ENCODE data around the gene RASSF9. TPM values are rescaled to one million over a fixed set of nuclear protein-coding genes. Genes with fewer than 3 reads are reported as not detected.

The RASSF9 gene
- 0.11 and 0.16 TPM in 2 replicates for total RNA-seq (2014; rRNA removed; shearing (Covaris generic))
- 0.02 TPM in 1 of 2 replicates, not detected in the other for polyA plus RNA-seq (2015; cell fraction: cytosol; rRNA removed)
- polyA plus RNA-seq (2015; cell fraction: nucleus; rRNA removed) = 0.10 TPM in 1 of 2 replicates, not detected in the other

DNA sequence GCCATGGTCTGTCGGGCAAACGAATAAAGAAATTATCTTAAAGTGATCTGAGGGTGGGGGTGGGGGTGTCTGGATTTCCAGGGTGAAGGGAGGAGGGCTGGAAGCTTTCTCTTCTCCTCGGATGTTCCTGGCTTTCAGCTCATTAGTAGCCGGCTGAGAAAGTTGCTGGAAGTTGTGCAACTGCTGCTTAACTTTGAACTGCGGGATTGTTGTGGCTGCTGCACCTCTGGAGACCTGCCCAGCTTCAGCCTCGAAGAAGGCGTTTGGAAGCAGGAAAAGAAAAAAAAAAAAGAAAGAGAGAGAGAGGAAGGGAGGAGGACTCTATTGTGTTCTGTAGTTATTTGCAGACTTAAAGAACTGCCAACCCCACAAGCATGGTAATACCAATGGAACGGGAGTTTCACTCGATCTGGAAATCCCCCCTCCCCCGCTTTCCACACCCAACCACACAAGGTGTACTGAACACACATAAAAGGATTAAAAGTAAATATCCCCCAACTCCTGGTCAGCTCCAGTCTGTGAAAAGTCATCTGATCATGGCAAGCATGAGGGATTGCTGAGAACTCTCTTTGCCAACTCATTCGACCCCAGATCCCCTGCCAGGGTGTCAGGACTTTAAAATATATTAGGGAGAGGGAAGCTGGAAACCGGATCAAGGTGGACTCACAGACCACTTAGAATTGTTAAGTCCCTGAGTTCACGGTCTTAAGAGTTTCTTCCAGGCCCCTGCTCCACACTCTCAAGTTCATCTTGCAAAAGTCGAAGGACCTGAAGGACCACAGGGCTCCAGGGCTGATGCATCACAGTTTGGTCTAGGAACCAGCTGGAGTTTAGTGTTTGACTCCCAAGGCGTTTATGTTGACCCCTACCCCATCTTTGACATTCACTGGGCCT is at the start of gene RASSF9:
Gene RASSF9, minus strand, starts transcription at position 213 of the 894 bp plus-strand sequence. Its CDS starts 208 bp downstream, at position 5.
- in situ Hi-C loops (cut with HindIII; ENCODE audit: low pct_unique_long_range_greater_than_20kb, low sequenced_read_pairs) = no loop called here
- peak; percentile 8 for DNase-seq (ENCODE audit: low read depth, low spot score)

DNA sequence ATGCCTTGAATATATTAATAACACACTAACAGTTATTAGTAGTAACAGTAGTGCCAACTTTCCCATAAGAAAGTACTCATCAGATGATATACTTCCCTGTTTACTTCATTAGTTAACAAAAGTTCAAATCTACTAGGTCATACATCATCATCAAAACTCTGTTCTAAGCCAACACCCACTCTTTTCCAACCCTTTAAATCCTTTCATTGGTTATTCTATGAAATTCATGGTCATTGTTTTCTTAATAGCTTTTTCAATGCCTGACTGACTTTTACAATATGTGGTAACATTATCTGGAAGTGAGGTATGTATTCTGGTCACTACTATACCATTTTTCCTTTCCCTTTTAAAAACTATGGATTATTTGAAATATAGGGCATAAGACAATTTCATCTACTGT is 47.6 kb upstream of the RASSF9 start:
- in situ Hi-C loops (cut with HindIII; ENCODE audit: low pct_unique_long_range_greater_than_20kb, low sequenced_read_pairs) = no loop called here
- no peak for DNase-seq (ENCODE audit: low read depth, low spot score)

DNA sequence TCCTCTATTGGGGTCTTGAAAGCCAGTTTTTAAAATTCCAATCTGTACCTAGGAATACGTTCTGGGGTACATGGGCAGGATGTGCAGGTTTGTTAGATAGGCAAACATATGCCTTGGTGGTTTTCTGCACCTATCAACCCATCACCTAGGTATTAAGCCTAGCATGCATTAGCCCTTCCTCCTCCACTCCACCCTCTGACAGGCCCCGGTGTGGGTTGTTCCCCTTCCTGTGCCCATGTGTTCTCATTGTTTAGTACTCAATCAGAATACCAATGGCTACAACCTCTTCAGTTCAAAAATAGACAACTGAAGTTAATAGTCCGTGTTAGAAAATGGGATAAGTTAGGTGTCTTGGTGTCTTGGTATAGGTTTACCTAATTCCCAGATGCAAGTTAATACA is 41.2 kb upstream of the RASSF9 start:
- in situ Hi-C loops (cut with HindIII; ENCODE audit: low pct_unique_long_range_greater_than_20kb, low sequenced_read_pairs) = no loop called here
- no peak for DNase-seq (ENCODE audit: low read depth, low spot score)

DNA sequence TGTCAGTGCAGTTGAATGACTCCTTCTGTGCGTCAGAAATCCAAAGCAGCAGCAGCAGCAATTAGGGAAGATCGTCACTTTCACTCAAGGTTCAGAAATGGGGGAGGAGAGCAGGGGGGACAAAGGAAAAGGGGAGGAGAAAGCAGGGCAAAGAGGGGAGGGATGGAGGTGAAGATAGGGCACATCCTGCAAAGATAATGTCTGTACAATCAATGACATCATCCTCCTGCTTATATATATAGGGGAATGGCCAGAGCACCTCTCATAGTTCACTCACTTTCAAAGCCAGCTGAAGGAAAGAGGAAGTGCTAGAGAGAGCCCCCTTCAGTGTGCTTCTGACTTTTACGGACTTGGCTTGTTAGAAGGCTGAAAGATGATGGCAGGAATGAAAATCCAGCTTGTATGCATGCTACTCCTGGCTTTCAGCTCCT is 37.8 kb upstream of the RASSF9 start, which contains the start of gene NTS:
Gene NTS, plus strand, starts transcription at position 265 of the 431 bp plus-strand sequence. Its CDS starts 109 bp downstream, at position 374.
- peak; percentile 72 for DNase-seq (ENCODE audit: low read depth, low spot score)
- in situ Hi-C loops (cut with HindIII; ENCODE audit: low pct_unique_long_range_greater_than_20kb, low sequenced_read_pairs) = no loop called here

DNA sequence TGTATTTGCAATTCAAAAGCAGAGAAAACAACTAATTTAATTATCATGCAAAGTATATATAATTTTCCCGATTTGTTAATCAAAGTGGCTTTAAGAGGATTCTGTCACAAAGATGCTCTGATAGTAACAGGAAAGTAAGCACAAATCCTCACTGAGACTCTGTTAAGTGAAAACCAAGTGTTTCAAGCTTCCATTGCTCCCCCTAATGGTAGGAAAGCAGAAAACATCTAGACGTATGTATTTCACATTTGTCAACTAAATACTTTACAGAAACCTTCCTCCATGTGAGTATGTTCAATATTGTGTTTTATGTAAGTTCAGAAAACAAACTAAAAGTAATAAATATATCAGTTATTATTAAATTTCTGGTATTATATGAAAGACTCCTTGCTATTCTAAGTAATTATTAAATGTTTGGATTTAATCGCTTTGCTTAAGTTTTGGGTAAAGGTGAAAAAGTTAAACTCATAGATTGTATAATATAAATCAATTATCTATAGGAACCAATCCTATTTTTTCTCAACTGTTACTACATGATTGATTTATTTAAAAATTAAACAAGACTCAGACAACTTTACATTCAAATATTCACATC is 36.4 kb upstream of the RASSF9 start:
- in situ Hi-C loops (cut with HindIII; ENCODE audit: low pct_unique_long_range_greater_than_20kb, low sequenced_read_pairs) = no loop called here
- DNase-seq (ENCODE audit: low read depth, low spot score) = peak; percentile 85

DNA sequence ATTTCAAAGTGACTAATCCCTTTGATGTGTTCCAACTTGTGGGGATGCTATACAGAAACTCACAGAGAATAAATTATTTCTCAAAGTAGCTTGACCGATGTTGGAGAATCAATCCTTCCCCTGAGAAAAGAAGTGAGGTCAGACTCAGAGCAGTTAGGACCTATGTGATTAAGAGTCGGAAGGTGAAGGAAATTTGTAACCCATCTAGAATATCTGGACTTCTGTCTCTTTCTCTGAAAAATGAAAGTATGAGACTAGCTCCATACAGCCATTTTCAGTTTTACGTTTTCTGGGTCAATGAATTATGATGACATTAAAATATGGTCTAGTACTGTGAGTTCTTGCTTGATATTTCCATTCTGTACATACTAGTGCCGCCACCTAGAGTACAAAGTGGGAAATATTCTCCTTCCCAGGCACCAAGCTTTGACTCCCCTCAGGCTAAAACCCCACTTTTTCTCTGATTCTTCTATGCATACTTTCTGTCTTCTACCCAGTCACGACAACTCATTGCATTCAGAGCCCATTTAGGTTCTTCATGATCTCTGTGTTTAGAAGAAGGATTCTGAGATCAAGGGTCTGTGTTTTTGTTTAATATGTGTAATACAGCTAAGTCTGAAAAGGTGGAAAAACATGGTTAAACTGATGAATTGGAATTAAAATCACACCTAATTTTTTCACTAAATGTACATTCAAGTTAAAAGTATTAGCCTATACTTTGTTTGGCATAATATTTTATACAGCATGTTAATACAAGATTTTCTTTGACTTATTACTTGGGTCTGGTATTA is 31.0 kb upstream of the RASSF9 start:
- in situ Hi-C loops (cut with HindIII; ENCODE audit: low pct_unique_long_range_greater_than_20kb, low sequenced_read_pairs) = no loop called here

DNA sequence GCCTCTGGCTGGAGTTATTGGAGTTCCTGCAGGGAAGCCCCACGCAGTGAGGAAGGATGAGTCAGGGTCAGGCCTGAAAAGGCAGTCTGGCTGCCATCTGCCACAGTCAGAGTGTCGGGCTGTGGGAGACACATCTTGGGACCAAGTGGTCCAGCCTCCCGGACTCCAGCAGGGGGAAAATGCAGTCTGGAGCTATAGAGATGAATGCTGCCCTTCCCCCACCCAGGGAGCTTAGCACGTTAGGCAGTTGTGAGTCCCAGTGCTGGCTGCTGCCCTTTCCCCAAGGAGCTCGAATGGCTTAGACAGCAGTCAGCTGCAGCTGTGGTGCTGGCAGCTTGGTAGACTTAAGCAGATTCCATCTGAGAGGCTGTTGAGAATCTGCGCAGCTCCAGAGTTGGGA is 29.7 kb upstream of the RASSF9 start:
- in situ Hi-C loops (cut with HindIII; ENCODE audit: low pct_unique_long_range_greater_than_20kb, low sequenced_read_pairs) = no loop called here
- no peak for DNase-seq (ENCODE audit: low read depth, low spot score)

More for the DNA sequence above, 31.0 kb upstream of the RASSF9 start:
- DNase-seq (ENCODE audit: low read depth, low spot score) = peak; percentile 81

DNA sequence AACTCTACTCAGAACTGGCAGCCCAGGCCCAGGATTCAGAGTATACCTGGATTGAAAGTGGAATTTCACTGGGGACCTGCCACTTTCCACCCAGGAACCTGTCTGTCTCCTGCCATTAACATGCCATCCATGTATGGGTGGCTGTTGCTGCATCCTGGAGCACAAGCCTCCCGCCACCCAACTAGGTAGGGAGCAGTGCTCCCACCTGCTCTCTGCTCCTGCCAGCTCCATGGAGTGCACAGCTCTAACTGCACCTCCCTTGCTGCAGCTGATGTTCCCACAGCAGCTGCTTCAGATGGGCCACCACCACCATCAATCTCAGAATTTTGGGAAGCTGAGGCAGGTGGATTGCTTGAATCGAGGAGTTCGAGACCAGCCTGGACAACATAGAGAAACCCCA is 20.8 kb upstream of the RASSF9 start:
- in situ Hi-C loops (cut with HindIII; ENCODE audit: low pct_unique_long_range_greater_than_20kb, low sequenced_read_pairs) = no loop called here
- no peak for DNase-seq (ENCODE audit: low read depth, low spot score)

DNA sequence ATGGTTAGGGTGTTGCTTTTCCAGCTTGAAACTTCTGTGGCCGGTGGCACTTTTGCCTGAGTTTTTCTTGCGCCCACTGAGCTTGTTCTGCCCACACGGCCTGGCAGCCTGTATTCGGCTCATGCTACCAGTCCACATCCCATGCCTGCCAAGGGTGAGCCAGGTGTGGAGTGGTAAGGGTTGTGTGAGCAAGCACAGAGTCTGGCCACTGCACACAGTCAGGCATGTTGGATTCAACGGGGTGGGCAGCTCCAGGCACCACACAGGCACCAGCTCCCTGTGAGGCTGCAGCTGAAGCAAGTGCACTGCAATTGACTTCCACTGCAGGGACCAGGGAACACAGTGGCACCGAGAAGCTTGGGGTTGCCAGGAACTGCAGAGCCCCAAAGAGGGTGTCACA is 19.1 kb upstream of the RASSF9 start:
- no peak for DNase-seq (ENCODE audit: low read depth, low spot score)
- in situ Hi-C loops (cut with HindIII; ENCODE audit: low pct_unique_long_range_greater_than_20kb, low sequenced_read_pairs) = no loop called here

DNA sequence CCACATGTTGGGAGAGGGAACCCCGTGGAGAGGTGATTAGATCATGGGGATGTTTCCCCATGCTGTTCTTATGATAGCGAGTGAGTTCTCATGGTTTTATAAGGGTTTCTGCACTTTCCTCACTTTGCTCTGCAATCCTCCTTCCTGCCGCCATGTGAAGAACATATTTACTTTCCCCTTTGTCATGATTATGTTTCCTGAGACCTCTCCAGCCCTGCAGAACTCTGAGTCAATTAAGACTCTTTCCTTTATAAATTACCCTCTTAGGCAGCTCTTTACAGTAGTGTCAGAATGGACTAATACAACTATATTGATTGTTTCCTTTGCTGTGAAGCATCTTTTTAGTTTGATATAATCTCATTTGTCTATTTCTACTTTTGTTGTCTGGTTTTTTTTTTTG is 13.1 kb upstream of the RASSF9 start:
- no peak for DNase-seq (ENCODE audit: low read depth, low spot score)
- in situ Hi-C loops (cut with HindIII; ENCODE audit: low pct_unique_long_range_greater_than_20kb, low sequenced_read_pairs) = no loop called here

DNA sequence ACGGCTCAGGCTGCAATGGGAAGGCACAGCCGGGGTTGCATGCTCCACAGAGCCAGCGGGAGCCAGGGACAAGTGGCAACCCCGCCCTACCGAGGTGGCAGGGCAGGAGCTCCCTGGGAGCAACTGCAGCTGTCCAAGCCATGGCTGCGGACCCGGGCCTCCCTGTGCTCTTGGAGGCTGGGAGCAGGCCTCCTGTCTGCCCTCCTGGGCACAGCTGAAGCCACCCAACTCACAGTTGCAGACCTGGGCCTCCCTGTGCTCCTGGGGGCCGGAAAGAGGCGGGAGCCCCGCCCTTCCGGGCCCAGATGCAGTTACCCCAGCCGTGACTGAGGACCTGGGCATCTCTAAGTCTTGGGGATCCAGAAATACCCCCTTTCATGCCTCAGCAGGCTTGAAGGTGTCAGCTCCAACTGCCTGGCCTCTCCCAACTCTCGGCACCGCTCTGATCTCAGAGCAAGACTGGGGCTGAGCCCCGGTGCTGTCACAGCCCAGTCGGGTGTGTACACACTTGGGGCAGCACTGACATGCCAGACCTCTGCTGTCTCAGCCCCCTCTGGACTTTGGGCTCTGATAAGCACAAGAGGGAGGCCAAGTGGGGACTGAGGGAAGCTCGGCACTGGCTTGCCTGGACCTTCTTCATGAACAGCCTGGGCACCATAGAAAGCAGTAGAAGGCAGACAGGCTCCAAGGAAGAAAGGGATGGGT is 7.5 kb upstream of the RASSF9 start:
- in situ Hi-C loops (cut with HindIII; ENCODE audit: low pct_unique_long_range_greater_than_20kb, low sequenced_read_pairs) = no loop called here
- no peak for DNase-seq (ENCODE audit: low read depth, low spot score)

DNA sequence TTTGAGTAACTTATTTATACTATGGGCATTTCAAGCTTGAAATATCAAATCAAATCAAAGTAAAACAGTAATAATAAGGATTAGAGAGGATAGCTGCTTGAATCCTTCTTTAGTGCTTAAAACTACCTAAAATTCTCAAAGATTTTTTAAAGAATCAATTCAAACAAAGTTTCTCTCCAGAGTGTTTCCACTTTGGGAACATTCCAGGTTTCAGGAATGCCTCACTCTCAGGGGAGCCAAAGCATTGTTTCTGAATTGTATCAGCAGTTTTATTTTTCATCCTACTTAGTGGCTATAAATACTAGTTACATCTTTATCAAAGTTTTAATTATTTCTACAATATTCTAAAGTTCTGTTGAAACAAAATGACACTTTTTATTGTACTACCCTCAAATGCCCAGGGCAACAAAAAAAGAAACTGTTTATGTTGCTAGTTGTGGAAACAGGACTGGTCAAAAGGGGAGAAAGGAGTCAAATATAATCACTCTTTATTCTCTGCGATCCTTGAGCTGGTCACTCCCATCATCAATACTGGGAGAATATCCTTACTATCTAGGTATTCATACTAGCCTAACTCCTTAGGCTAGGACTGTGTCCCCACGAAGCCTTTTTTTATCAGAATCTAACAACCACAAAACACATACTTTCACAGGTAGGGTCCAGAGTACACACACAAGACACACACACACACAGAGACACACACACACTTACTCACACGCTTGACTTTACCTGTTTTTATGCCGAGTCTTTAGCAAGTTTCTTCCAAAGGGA is 598 bp downstream of the RASSF9 start:
- DNase-seq (ENCODE audit: low read depth, low spot score) = peak; percentile 10
- in situ Hi-C loops (cut with HindIII; ENCODE audit: low pct_unique_long_range_greater_than_20kb, low sequenced_read_pairs) = no loop called here

DNA sequence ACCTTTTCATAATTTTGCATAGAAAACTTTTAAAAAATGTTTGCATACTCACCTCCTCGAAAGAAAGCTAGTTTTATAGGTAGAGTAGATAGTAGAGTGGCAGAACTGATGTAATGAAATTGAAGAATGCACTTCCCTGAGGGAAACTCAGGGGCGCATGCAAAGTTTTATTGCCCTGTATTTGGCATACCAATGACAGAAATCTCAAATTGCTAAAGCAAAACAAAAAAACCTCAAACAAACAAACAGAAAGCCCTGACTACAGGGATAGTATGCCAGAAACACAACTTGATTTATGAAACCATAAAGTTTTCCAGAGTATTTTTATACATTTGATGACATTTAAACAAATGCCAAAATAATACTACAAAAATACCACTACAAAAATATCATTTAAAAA is 1.8 kb downstream of the RASSF9 start:
- DNase-seq (ENCODE audit: low read depth, low spot score) = no peak
- in situ Hi-C loops (cut with HindIII; ENCODE audit: low pct_unique_long_range_greater_than_20kb, low sequenced_read_pairs) = no loop called here

DNA sequence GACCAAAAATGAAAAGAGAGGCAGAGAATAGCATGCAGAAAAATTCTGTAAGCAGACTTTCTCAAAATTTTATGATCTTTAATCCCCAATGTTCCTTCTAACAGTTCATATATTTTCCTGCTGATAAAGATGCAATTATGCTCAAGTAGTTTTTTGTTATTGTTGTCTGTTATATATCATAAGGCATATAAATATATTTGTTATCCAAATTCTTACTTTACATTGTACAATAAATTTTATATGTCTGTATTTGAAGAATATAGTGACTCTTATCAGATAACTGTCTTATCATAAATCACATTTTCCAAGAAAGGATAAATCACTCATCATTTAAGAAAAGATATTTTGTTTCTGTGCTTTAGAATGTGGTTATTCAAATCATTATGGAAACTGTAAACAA is 2.6 kb downstream of the RASSF9 start:
- in situ Hi-C loops (cut with HindIII; ENCODE audit: low pct_unique_long_range_greater_than_20kb, low sequenced_read_pairs) = no loop called here
- no peak for DNase-seq (ENCODE audit: low read depth, low spot score)

DNA sequence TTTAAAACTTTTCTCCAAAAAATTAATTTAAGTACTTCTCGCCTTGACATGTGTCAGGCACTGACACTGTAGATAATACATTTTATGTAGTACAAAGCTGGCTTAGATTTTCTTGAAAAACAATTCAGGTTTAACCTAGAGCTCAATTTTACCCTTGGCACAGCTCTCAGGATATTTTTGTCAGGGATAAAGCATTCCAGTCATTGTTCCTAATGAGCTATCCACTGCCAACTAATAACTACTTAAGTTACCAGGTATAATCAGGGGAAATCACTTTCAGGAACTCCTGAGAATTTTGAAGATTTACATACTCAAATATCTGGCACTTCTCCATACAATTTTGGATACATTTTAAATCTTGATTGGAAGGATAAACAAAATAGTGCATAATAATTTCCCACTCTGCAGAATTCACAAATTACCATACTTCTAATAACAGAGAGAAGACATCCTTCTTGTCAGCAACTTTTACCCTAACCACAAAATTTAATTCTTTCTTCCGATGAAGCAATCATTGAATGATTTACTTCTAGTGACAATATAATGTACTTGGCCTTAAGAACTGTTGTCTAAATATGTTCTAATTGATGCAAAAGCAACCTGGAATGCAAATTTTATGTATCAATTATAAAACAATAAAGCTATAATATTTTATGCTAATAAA is 4.8 kb downstream of the RASSF9 start:
- DNase-seq (ENCODE audit: low read depth, low spot score) = no peak
- in situ Hi-C loops (cut with HindIII; ENCODE audit: low pct_unique_long_range_greater_than_20kb, low sequenced_read_pairs) = no loop called here

DNA sequence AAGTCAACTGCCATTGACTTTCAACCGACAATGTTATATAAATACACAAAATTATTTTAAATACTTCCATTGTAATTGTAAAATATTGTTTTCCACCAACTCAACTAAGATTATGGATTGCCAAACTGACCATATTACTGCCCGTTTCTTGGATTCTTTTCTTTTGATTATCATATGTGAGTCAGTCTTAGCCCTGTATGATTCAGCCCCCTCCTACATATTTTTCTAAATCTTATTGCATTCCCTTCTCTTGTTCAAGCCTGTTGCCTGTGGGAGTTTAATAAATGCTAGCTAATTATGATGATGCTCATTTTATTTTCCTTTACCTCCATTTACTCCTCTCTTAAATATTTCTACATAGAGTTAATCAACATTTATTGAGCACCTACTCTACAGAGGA is 6.8 kb downstream of the RASSF9 start:
- in situ Hi-C loops (cut with HindIII; ENCODE audit: low pct_unique_long_range_greater_than_20kb, low sequenced_read_pairs) = no loop called here
- no peak for DNase-seq (ENCODE audit: low read depth, low spot score)

Data from SK-MEL-5 (cell line).